K562 (cell line): Measurements from ENCODE around the gene POLR3G. TPM values are rescaled to one million over a fixed set of nuclear protein-coding genes. Genes with fewer than 3 reads are reported as not detected.
A peak's percentile ranks its signal among the peaks of the same experiment; 100 is the strongest.

ENCODE experiments used
- ADNP ChIP-seq: fragments of 200-800 bp; sonication (Bioruptor generic); IDR thresholded peaks from 2 replicates; pipeline ENCODE4 v1.6.1; 2016; ENCODE audit warnings: missing genetic modification characterization, missing compliant biosample characterization
- CBFB ChIP-seq: sonication (generic); formaldehyde crosslinking; IDR thresholded peaks from 2 replicates; pipeline ENCODE4 v1.4.0; 2020; ENCODE audit warnings: mild to moderate bottlenecking, missing genetic modification reagents
- ELF1 ChIP-seq: fragments of 200-800 bp; sonication (Bioruptor generic); IDR thresholded peaks from 2 replicates; pipeline ENCODE4 v1.6.1; 2016; ENCODE audit warnings: missing genetic modification characterization, missing compliant biosample characterization
- ELF2 ChIP-seq: fragments of 250-450 bp; sonication (Bioruptor Pico); IDR thresholded peaks from 2 replicates; pipeline ENCODE4 v1.5.0; 2021; ENCODE audit warnings: mild to moderate bottlenecking
- ETV6 ChIP-seq, 3 experiments: fragments of 150-350 bp in 1 of 3; sonication (generic) in 1 of 3; formaldehyde crosslinking in 1 of 3; IDR thresholded peaks; 2 replicates each; pipeline versions ENCODE4 v1.6.1 to v1.8.0; 2014 to 2022; ENCODE audit warnings: borderline replicate concordance in 2 of 3, low read depth in 2 of 3, antibody characterized with exemption in 1 of 3, low read length in 1 of 3, mild to moderate bottlenecking in 1 of 3, missing genetic modification reagents in 1 of 3
- FUS ChIP-seq: fragments of 200-400 bp; formaldehyde crosslinking; optimal IDR thresholded peaks from 2 replicates; pipeline ENCODE3; 2017; ENCODE audit warnings: low read depth, low read length
- HEY1 ChIP-seq: fragments of 250-450 bp; sonication (Bioruptor Pico); IDR thresholded peaks from 2 replicates; pipeline ENCODE4 v1.5.0; 2020; ENCODE audit warnings: mild to moderate bottlenecking, moderate library complexity, borderline replicate concordance
- MCM7 ChIP-seq, 2 experiments: fragments of 450-650 bp; IDR thresholded peaks; 2 replicates each; pipeline ENCODE4 v1.6.1; 2016 to 2018
- NRF1 ChIP-seq, 2 experiments: fragments of 450-650 bp; IDR thresholded peaks in 1 of 2; conservative IDR thresholded peaks in 1 of 2; 2 replicates each; pipeline ENCODE4 v1.6.1; 2014; ENCODE audit warnings: mild to moderate bottlenecking in 2 of 2
- POLR2G ChIP-seq: fragments of 200-400 bp; formaldehyde crosslinking; IDR thresholded peaks from 2 replicates; pipeline ENCODE4 v1.6.1; 2017; ENCODE audit warnings: low read depth, mild to moderate bottlenecking, antibody characterized with exemption, low read length, moderate library complexity
- RAD21 ChIP-seq, 2 experiments: fragments of 250-450 bp in 1 of 2; fragments of 450-650 bp in 1 of 2; sonication (Bioruptor Pico) in 1 of 2; formaldehyde crosslinking in 1 of 2; IDR thresholded peaks in 1 of 2; conservative IDR thresholded peaks in 1 of 2; 2 replicates each; pipeline versions ENCODE4 v1.4.0 to v1.8.0; 2020 to 2022; ENCODE audit warnings: mild to moderate bottlenecking in 2 of 2, moderate library complexity in 1 of 2
- TAF9B ChIP-seq: fragments of 450-650 bp; IDR thresholded peaks from 2 replicates; pipeline ENCODE4 v1.6.1; 2018; ENCODE audit warnings: mild to moderate bottlenecking; ENCODE audit not compliant: partially characterized antibody
- XRCC3 ChIP-seq: fragments of 450-650 bp; IDR thresholded peaks from 2 replicates; pipeline ENCODE4 v1.6.1; 2017; ENCODE audit warnings: mild to moderate bottlenecking, moderate library complexity
- ZNF212 ChIP-seq: fragments of 450-650 bp; formaldehyde crosslinking; IDR thresholded peaks from 2 replicates; pipeline ENCODE4 v1.4.0; 2020; ENCODE audit warnings: mild to moderate bottlenecking
- ZNF408 ChIP-seq: fragments of 250-450 bp; sonication (Bioruptor Pico); IDR thresholded peaks from 2 replicates; pipeline ENCODE4 v1.4.0; 2020; ENCODE audit warnings: low read depth, mild to moderate bottlenecking, moderate library complexity
- polyA plus RNA-seq, 8 experiments: library from polyadenylated mRNA; depleted of rRNA in 4 of 8; stranded (reverse) in 5 of 8; unstranded in 3 of 8; fragments of >200 nt; fragmentation: Nextera tagmentation in 2 of 8; fragmentation: Illumina TruSeq in 1 of 8; extraction: Ambion mirVana in 2 of 8; extraction: Trizol in 1 of 8; gene quantifications; 2 replicates each; pipeline versions ENCODE4 v1.2.1 to v1.2.3, GENCODE V29; 2011 to 2014; ENCODE audit warnings: inconsistent platforms in 1 of 8, missing spikeins in 1 of 8
- total RNA-seq, 7 experiments: library from RNA; depleted of rRNA in 6 of 7; stranded (reverse); fragments of >200 nt in 6 of 7; fragmentation: Illumina TruSeq in 2 of 7; extraction: Trizol in 2 of 7; gene quantifications; 2 replicates each; pipeline versions ENCODE4 v1.2.1 to v1.2.3, GENCODE V29; 2011 to 2021; ENCODE audit warnings: low replicate concordance in 1 of 7
- TF ChIP-seq, protein P1 (sequence below): fragments of 450-650 bp; IDR thresholded peaks from 2 replicates; pipeline ENCODE4 v1.6.1; 2016; ENCODE audit warnings: borderline replicate concordance
- TF ChIP-seq, protein P2 (sequence below): fragments of 250-450 bp; sonication (Bioruptor Pico); IDR thresholded peaks from 2 replicates; pipeline ENCODE4 v1.8.0; 2022; ENCODE audit warnings: moderate library complexity, mild to moderate bottlenecking, inconsistent platforms
- TF ChIP-seq, protein P3 (sequence below): IDR thresholded peaks from 3 replicates; pipeline ENCODE4 v1.6.1; 2011; ENCODE audit warnings: borderline replicate concordance, mild to moderate bottlenecking; ENCODE audit not compliant: insufficient read length, insufficient read depth
- TF ChIP-seq, protein P4 (sequence below): sonication (generic); formaldehyde crosslinking; IDR thresholded peaks from 2 replicates; pipeline ENCODE4 v1.8.0; 2022; ENCODE audit warnings: missing genetic modification reagents, mild to moderate bottlenecking, borderline replicate concordance
- TF ChIP-seq, protein P5 (sequence below): fragments of 250-450 bp; sonication (Bioruptor Pico); IDR thresholded peaks from 2 replicates; pipeline ENCODE4 v1.5.0; 2020; ENCODE audit warnings: mild to moderate bottlenecking

Gene POLR3G
- total and polyA plus RNA-seq, 9 of the 15 experiments (the other 6 are each of a cell fraction or from before 2014, with no cell fraction given): 39.0 to 111 (median 59.0) TPM

DNA sequence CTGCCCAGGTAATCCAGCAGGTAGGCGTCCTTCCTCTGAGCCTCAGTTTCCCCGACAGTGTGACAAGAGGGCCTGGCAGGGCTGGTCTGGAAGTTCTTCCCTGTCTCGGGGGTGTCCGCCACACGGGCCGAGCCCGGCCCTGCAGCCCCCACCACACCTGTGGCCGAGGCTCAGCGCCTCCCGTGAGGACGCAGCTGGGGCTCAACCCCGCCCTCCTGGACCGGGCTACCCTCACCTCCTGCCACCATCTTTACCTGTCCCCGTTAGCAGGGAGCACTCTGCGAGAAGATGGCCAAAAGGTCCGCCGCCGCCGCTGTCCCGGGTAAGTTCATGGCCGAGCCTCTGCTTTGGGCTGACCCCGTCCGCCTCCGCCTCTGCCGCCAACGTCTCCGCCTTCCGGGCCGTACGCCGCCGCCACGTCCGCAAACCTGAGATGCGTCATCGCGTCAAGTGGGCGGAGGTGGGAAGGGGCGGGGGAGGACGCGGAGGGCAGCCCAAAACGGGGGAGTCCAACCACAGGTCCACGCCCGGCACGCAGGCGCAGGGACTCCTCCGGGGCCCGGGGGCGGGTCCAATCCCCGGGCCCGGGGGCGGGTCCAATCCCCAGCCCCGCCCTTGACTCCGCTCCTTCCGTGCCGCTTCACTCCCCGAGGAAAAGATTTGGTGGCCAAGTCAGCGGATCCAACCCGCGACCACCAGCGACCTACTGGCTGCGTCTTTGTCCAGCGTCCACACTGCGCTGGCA is 54.7 kb downstream of the POLR3G start, which contains the start of gene LYSMD3 (continued):
- TF ChIP-seq, protein P1, sequence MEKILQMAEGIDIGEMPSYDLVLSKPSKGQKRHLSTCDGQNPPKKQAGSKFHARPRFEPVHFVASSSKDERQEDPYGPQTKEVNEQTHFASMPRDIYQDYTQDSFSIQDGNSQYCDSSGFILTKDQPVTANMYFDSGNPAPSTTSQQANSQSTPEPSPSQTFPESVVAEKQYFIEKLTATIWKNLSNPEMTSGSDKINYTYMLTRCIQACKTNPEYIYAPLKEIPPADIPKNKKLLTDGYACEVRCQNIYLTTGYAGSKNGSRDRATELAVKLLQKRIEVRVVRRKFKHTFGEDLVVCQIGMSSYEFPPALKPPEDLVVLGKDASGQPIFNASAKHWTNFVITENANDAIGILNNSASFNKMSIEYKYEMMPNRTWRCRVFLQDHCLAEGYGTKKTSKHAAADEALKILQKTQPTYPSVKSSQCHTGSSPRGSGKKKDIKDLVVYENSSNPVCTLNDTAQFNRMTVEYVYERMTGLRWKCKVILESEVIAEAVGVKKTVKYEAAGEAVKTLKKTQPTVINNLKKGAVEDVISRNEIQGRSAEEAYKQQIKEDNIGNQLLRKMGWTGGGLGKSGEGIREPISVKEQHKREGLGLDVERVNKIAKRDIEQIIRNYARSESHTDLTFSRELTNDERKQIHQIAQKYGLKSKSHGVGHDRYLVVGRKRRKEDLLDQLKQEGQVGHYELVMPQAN: peak; percentile 82
- no peak for TF ChIP-seq RAD21 (CRISPR knock-in tag; conservative IDR thresholded peaks at IDR 0.05 in 1 of 2, IDR thresholded peaks at IDR 0.05 in 1 of 2)
- no peak; a peak in 1 of 4 replicates for TF ChIP-seq ETV6 (IDR thresholded peaks at IDR 0.05; ENCODE audit: borderline replicate concordance in 1 of 2, low read depth in 2 of 2, low read length in 1 of 2)
- no peak for TF ChIP-seq ETV6 (CRISPR knock-in tag; IDR thresholded peaks at IDR 0.05; ENCODE audit: borderline replicate concordance)
- TF ChIP-seq, protein P2, sequence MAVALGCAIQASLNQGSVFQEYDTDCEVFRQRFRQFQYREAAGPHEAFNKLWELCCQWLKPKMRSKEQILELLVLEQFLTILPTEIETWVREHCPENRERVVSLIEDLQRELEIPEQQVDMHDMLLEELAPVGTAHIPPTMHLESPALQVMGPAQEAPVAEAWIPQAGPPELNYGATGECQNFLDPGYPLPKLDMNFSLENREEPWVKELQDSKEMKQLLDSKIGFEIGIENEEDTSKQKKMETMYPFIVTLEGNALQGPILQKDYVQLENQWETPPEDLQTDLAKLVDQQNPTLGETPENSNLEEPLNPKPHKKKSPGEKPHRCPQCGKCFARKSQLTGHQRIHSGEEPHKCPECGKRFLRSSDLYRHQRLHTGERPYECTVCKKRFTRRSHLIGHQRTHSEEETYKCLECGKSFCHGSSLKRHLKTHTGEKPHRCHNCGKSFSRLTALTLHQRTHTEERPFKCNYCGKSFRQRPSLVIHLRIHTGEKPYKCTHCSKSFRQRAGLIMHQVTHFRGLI (CRISPR knock-in tag): no peak
- TF ChIP-seq ADNP (tag): no peak
- TF ChIP-seq XRCC3: no peak
- no peak for TF ChIP-seq ELF2
- no peak for TF ChIP-seq ZNF408 (CRISPR knock-in tag)
- TF ChIP-seq ZNF212 (CRISPR knock-in tag): no peak
- TF ChIP-seq FUS: no peak
- peak; percentile 51; the same call in 1 of the 2 replicates for TF ChIP-seq ELF1 (tag)
- peak; percentile 76 for TF ChIP-seq TAF9B
- TF ChIP-seq, protein P3, sequence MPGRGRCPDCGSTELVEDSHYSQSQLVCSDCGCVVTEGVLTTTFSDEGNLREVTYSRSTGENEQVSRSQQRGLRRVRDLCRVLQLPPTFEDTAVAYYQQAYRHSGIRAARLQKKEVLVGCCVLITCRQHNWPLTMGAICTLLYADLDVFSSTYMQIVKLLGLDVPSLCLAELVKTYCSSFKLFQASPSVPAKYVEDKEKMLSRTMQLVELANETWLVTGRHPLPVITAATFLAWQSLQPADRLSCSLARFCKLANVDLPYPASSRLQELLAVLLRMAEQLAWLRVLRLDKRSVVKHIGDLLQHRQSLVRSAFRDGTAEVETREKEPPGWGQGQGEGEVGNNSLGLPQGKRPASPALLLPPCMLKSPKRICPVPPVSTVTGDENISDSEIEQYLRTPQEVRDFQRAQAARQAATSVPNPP: no peak
- peak; percentile 98 for TF ChIP-seq POLR2G
- 0 out of 2 replicates have a peak, but pooled peaks have one; percentile 22 for TF ChIP-seq CBFB
- TF ChIP-seq, protein P4, sequence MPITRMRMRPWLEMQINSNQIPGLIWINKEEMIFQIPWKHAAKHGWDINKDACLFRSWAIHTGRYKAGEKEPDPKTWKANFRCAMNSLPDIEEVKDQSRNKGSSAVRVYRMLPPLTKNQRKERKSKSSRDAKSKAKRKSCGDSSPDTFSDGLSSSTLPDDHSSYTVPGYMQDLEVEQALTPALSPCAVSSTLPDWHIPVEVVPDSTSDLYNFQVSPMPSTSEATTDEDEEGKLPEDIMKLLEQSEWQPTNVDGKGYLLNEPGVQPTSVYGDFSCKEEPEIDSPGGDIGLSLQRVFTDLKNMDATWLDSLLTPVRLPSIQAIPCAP: no peak
- peak; percentile 98 for TF ChIP-seq NRF1 (conservative IDR thresholded peaks at IDR 0.05 in 1 of 2, IDR thresholded peaks at IDR 0.05 in 1 of 2)
- no peak for TF ChIP-seq MCM7 (IDR thresholded peaks at IDR 0.05)
- no peak for TF ChIP-seq HEY1 (CRISPR knock-in tag)
- TF ChIP-seq, protein P5, sequence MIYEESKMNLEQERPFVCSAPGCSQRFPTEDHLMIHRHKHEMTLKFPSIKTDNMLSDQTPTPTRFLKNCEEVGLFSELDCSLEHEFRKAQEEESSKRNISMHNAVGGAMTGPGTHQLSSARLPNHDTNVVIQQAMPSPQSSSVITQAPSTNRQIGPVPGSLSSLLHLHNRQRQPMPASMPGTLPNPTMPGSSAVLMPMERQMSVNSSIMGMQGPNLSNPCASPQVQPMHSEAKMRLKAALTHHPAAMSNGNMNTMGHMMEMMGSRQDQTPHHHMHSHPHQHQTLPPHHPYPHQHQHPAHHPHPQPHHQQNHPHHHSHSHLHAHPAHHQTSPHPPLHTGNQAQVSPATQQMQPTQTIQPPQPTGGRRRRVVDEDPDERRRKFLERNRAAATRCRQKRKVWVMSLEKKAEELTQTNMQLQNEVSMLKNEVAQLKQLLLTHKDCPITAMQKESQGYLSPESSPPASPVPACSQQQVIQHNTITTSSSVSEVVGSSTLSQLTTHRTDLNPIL (CRISPR knock-in tag): no peak
